ENCODE data around the gene RPL36.

GRCh38 chr19:5651361-5651760 lies 38.7 kb upstream of the RPL36 start:
- TF ChIP-seq, protein P1, sequence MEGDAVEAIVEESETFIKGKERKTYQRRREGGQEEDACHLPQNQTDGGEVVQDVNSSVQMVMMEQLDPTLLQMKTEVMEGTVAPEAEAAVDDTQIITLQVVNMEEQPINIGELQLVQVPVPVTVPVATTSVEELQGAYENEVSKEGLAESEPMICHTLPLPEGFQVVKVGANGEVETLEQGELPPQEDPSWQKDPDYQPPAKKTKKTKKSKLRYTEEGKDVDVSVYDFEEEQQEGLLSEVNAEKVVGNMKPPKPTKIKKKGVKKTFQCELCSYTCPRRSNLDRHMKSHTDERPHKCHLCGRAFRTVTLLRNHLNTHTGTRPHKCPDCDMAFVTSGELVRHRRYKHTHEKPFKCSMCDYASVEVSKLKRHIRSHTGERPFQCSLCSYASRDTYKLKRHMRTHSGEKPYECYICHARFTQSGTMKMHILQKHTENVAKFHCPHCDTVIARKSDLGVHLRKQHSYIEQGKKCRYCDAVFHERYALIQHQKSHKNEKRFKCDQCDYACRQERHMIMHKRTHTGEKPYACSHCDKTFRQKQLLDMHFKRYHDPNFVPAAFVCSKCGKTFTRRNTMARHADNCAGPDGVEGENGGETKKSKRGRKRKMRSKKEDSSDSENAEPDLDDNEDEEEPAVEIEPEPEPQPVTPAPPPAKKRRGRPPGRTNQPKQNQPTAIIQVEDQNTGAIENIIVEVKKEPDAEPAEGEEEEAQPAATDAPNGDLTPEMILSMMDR (IDR thresholded peaks at IDR 0.05): no peak
- TF ChIP-seq RXRA (IDR thresholded peaks at IDR 0.05; ENCODE audit: borderline replicate concordance, low read depth) (no peak), GABPA (IDR thresholded peaks at IDR 0.05; ENCODE audit: low read depth) (no peak), EP300 (IDR thresholded peaks at IDR 0.05; ENCODE audit: borderline replicate concordance in 1 of 2, low read depth in 1 of 2, low read length in 1 of 2) (no peak), EZH2phosphoT487 (IDR thresholded peaks at IDR 0.05; ENCODE audit: borderline replicate concordance, low read depth) (no peak), YY1 (IDR thresholded peaks at IDR 0.05; ENCODE audit: low read depth) (no peak), POLR2AphosphoS5 (IDR thresholded peaks at IDR 0.05; ENCODE audit: low read depth, low read length) (no peak), RCOR1 (IDR thresholded peaks at IDR 0.05; ENCODE audit: low read length) (no peak), GATA2 (CRISPR knock-in tag; IDR thresholded peaks at IDR 0.05) (no peak), NFIC (IDR thresholded peaks at IDR 0.05; ENCODE audit: borderline replicate concordance) (no peak), FOXM1 (IDR thresholded peaks at IDR 0.05; ENCODE audit: low read depth) (no peak), TCF12 (IDR thresholded peaks at IDR 0.05) (no peak)
- TF ChIP-seq, protein P2, sequence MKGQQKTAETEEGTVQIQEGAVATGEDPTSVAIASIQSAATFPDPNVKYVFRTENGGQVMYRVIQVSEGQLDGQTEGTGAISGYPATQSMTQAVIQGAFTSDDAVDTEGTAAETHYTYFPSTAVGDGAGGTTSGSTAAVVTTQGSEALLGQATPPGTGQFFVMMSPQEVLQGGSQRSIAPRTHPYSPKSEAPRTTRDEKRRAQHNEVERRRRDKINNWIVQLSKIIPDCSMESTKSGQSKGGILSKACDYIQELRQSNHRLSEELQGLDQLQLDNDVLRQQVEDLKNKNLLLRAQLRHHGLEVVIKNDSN (IDR thresholded peaks at IDR 0.05; ENCODE audit: borderline replicate concordance, low read depth): no peak
